ENCODE results near the gene DPYD. TPM values are rescaled to one million over a fixed set of nuclear protein-coding genes. Genes with fewer than 3 reads are reported as not detected.

DPYD gene
- total and polyA plus RNA-seq, 10 of the 15 experiments (the other 5 are each of a cell fraction or from before 2014, with no cell fraction given), result 5.7 to 23.8 (median 10.2) TPM

GRCh38 chr1:97834899-97835298, 85.9 kb downstream of the DPYD start:
- H3K36me3 ChIP-seq (ENCODE audit: control insufficient read depth in 2 of 2, insufficient read depth in 2 of 2, low read length in 1 of 2), result no peaks in the 10 kb centered on the region
- in situ Hi-C loops (cut with MboI) (no loop called here), intact Hi-C loops (cut with micrococcal nuclease; ENCODE audit: unreplicated experiment) (no loop called here)
- no peak overlapping the region for H3K4me2 ChIP-seq (ENCODE audit: control insufficient read depth, insufficient read depth)
- H4K20me1 ChIP-seq (ENCODE audit: control insufficient read depth, insufficient read depth), result no peaks in the 10 kb centered on the region
- no peak for FAIRE-seq
- no peaks in the 10 kb centered on the region for H3K9me3 ChIP-seq (replicated peaks; ENCODE audit: control insufficient read depth, insufficient read depth, low read length)
- H2AFZ ChIP-seq (ENCODE audit: control insufficient read depth, low read depth, low read length), result no peak overlapping the region
- no peaks in the 10 kb centered on the region for H3K4me1 ChIP-seq (ENCODE audit: control insufficient read depth, insufficient read depth, low read length)
- TF ChIP-seq SMARCA5 (IDR thresholded peaks at IDR 0.05) (no peak), HDAC2 (IDR thresholded peaks at IDR 0.05) (no peak), ZNF24 (IDR thresholded peaks at IDR 0.05) (no peak), CBFB (IDR thresholded peaks at IDR 0.05; ENCODE audit: low read depth) (no peak), BCL11A (IDR thresholded peaks at IDR 0.05; ENCODE audit: low read depth, low read length) (no peak), RB1 (IDR thresholded peaks at IDR 0.05; ENCODE audit: borderline replicate concordance) (no peak), BRCA1 (IDR thresholded peaks at IDR 0.05; ENCODE audit: low read depth, low read length) (no peak), E4F1 (IDR thresholded peaks at IDR 0.05; ENCODE audit: borderline replicate concordance, partially characterized antibody) (no peak), DPF2 (IDR thresholded peaks at IDR 0.05) (no peak), POLR2AphosphoS2 (IDR thresholded peaks at IDR 0.05; ENCODE audit: low read depth, low read length) (no peak), PKNOX1 (IDR thresholded peaks at IDR 0.05) (no peak), ZNF384 (IDR thresholded peaks at IDR 0.05; ENCODE audit: borderline replicate concordance, low read depth, low read length) (no peak), TAF1 (IDR thresholded peaks at IDR 0.05; ENCODE audit: borderline replicate concordance, low read depth, low read length) (no peak)
- ChIA-PET RAD21 (ENCODE audit: unreplicated experiment) (interaction anchor here (1.5 kb wide), 1 partner anchor 84 kb away, joined by 4 read pairs; no protein-coding TSS in a partner anchor), POLR2A (no interaction called here), SMC1A (ENCODE audit: uncharacterized antibody, unreplicated experiment) (interaction anchor here (1.0 to 3.6 kb wide), 6 partner anchors 8 to 52 kb away, joined by 3 to 15 read pairs (median 4); no protein-coding TSS in a partner anchor), CTCF (interaction anchor here (0.9 kb wide), 1 partner anchor 45 kb away, joined by 3 read pairs; no protein-coding TSS in a partner anchor)
- H3K4me3 ChIP-seq, result no peak overlapping the region
- H3K9ac ChIP-seq (ENCODE audit: control insufficient read depth, insufficient read depth, low read length), result no peak overlapping the region
- no peaks in the 10 kb centered on the region for H3K27me3 ChIP-seq (replicated peaks in 1 of 2; ENCODE audit: control insufficient read depth in 2 of 2, insufficient read depth in 2 of 2, low read length in 1 of 2)
- DNase-seq (ENCODE audit: low read depth, low spot score), result no peak
- no TSS peak for BruUV-seq (replicated peaks)
- peak; percentile 21; the same call in 1 of the 3 replicates for ATAC-seq
- H3K27ac ChIP-seq (ENCODE audit: control insufficient read depth, insufficient read depth), result no peak overlapping the region
- H3K79me2 ChIP-seq (ENCODE audit: control insufficient read depth, insufficient read depth, low read length), result no peaks in the 10 kb centered on the region

Data from GM12878 (cell line).